Skeletal muscle cell (primary cell): ENCODE data around the gene LRP11.

Experiments
- DNase-seq: peaks from one replicate; pipeline ENCODE4 v3.0.0-alpha.2; 2010; ENCODE audit warnings: low read depth
- H3K4me3 ChIP-seq: 2 replicates; pipeline ENCODE4 v1.5.1; 2011; ENCODE audit warnings: low read depth, mild to moderate bottlenecking, control low read depth, low read length, moderate library complexity

LRP11 gene

GRCh38 chr6:149823013-149823412 is 41.1 kb downstream of the LRP11 start:
- no peak for DNase-seq

DNA sequence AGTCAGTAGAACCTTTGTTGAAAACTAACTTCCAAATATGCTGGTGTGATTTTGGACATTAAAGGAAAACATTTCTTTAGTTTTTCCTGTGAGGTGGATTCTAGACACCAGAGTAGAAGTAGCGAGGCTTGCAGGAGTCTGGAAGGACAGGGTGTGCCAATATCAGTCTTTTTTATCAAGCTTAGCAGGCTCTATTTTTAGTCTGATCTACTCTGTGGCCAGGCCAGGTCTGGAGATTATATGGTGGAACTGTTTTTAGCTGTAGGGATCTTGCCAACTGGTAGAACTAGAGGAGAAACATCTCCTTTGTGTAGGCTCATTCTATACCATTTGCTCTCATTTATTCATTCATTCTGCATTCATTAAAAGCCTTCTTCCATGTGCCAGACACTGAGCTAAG is 42.7 kb downstream of the LRP11 start:
- no peak overlapping the region for H3K4me3 ChIP-seq
- DNase-seq: no peak

More at GRCh38 chr6:149823013-149823412, 41.1 kb downstream of the LRP11 start:
- H3K4me3 ChIP-seq: no peak overlapping the region

DNA sequence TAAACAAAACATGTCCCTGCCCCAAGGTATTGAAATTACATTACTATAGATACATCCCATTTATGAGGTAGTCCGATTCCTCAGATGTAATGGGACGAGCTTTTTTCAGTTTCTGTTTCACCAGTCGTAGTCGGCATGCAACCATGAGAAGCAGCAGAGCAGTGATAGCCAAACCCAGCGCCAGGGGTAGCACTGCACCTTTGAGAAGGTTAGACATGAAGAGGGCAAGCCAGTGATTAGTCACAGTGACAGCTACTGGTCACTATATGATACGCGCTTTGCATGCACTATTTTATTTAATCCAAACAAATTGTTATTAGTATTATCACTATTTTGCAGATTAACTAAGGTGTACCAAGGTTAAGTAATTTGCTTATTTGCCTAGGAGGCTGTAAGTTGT is 43.7 kb downstream of the LRP11 start:
- no peak for DNase-seq
- no peak overlapping the region for H3K4me3 ChIP-seq

DNA sequence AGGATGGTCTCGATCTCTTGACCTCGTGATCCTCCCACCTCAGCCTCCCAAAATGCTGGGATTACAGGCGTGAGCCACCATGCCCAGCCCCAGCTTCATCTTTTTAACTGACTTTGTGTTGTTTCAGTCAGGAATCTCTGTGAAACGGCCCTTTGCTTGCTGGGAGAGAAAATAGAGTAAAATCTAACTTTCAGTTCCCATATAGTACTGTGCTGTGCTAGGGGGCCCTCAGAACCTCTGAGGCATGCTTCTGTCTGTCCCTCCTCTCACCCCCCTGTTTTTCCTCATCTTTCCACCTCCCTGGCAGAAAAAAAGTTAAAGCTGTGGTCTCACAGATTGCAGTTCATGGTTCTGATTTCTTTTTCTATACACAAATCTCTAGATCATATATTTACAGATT is 48.4 kb downstream of the LRP11 start:
- no peak overlapping the region for H3K4me3 ChIP-seq
- no peak for DNase-seq

GRCh38 chr6:149813351-149813750 is 50.8 kb downstream of the LRP11 start:
- H3K4me3 ChIP-seq: no peak overlapping the region
- DNase-seq: no peak

DNA sequence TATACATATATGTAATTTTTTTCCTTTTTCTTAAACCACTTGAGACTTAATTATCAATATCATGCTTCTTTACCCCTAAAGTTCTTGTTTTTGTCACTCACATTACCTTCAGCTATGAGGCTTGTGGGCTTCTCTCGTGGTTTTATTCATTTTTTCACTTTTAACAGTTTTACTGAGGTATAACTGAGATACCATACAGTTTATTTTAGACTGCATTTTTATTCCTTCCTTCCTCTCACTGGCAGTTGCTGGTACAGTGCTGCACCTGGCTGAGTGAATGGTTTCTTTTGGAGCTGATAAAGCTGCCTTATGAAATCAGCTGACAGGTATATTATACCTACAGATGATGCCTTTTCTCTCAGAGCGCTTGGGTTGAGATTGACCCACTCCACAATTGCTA is 54.4 kb downstream of the LRP11 start:
- no peak for DNase-seq
- no peak overlapping the region for H3K4me3 ChIP-seq

GRCh38 chr6:149806127-149806526 is 58.0 kb downstream of the LRP11 start:
- no peak for DNase-seq

GRCh38 chr6:149783551-149783950 is 80.6 kb downstream of the LRP11 start:
- no peak for DNase-seq
- no peak overlapping the region for H3K4me3 ChIP-seq

More at GRCh38 chr6:149806127-149806526, 58.0 kb downstream of the LRP11 start:
- H3K4me3 ChIP-seq: no peak overlapping the region

DNA sequence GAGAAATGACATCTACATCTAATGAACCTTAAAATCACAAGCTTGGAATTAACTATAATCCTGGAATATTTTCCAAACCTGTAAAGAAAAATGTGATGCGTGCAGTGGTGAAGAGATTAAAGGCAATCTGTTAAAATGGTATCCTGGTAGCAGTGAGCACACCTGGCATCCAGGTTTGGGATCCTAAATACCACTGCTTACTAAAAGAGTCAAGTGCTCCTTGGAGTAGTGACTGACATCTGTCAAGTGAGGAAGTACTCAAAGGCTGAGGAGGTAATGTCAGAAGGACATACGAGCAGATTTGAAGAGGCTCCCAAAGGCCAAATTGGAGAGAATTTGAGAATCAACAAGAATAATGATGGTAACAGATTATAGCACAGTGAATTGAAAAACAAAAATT is 81.8 kb downstream of the LRP11 start:
- no peak overlapping the region for H3K4me3 ChIP-seq
- no peak for DNase-seq

DNA sequence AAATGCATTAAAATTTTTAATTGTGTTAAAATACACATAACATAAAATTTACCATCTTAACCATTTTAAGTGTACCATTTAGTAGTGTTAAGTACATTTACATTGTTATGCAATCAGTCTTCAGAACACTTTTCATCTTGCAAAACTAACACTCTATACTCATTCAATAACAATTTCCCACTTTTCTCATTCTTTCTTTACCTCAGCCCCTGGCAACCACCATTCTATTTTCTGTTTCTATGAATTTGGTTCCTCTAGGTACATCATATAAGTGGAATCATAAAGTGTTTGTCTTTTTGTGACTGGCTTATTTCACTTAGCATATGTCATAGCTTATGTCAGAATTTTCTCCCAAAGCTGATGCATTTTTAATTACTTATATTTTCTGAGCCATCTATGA is 82.4 kb downstream of the LRP11 start:
- H3K4me3 ChIP-seq: no peak overlapping the region
- DNase-seq: no peak

GRCh38 chr6:149779644-149779963 is 84.6 kb downstream of the LRP11 start:
- no peak overlapping the region for H3K4me3 ChIP-seq
- DNase-seq: no peak

GRCh38 chr6:149777624-149778023 is 86.5 kb downstream of the LRP11 start:
- H3K4me3 ChIP-seq: no peak overlapping the region
- DNase-seq: no peak

DNA sequence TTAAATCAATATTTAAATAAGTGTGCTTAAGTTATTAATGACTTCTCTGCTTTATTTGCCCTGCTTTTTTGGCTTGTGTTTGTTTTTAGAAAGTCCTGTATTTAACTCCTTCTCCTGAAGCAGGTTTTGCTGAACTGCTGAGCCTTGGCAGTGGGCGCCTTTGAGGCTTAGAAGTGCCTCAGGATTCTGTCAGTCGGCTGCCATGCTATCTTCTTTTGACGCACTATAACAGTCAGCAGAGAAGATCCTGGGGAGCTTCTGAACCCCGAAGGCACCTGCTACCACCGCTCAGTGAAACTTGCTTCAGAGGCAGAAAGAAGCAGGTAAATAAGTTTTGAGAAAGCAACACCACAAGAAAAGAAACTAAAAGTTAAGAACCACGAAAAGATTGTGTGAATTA is 92.2 kb downstream of the LRP11 start:
- H3K4me3 ChIP-seq: no peak overlapping the region
- no peak for DNase-seq

DNA sequence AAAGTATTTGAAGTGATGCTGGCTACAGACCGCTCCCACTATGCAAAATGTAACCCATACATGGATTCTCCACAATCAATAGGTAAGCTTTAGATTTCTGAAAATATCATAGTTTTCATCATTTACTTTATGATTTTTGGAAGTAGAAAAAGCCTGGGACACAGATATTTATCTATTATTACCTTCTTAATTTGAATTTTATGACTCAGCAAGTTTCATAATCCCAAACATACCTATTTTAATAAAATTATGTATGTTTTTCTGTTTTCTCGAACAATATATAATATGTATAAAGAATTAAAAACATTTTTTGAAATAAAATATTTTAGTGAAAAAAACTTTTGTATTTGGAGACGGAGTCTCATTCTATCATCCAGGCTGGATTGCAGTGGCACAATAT is 93.0 kb downstream of the LRP11 start:
- no peak overlapping the region for H3K4me3 ChIP-seq
- no peak for DNase-seq

DNA sequence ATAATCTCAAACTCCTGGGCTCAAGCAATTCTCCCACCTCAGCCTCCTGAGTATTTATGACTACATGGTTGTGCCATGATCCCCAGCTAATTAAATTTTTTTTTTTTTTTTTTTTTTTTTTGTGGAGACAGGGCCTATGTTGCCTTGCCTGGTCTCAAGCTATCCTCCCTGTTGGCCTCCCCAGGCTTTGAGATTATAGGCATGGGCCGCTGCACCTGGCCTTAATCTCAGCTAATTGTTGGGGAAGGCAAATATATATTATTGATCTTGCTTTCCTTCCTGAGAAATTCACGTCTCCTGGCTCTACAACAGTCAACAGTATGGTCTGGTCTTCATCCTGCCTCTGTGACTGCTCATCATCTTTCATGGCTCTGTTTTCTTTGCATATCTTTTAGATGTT is 94.5 kb downstream of the LRP11 start:
- no peak for DNase-seq
- H3K4me3 ChIP-seq: no peak overlapping the region
